HPDE6-E6E7 (cell line): Measurements from ENCODE around the gene SPTBN5.

Source experiments
- DNase-seq: peaks from one replicate; pipeline ENCODE4 v3.0.0; 2011; ENCODE audit warnings: missing footprints; ENCODE audit errors: extremely low spot score

The SPTBN5 gene

GRCh38 chr15:41804916-41805666 is 88.8 kb downstream of the SPTBN5 start:
- no peak for DNase-seq

- peak; percentile 94 for DNase-seq
These were observed 89.5 kb downstream of the SPTBN5 start for GRCh38 chr15:41804361-41804760.

GRCh38 chr15:41801850-41802455 is 91.9 kb downstream of the SPTBN5 start:
- DNase-seq = no peak

GRCh38 chr15:41801185-41801584 is 92.7 kb downstream of the SPTBN5 start:
- no peak for DNase-seq

- DNase-seq = no peak
These were observed 94.4 kb downstream of the SPTBN5 start for GRCh38 chr15:41799488-41799805.

GRCh38 chr15:41798607-41799487 is 95.0 kb downstream of the SPTBN5 start:
- no peak for DNase-seq
